ENCODE measurements around the gene NAV3. TPM values are rescaled to one million over a fixed set of nuclear protein-coding genes. Genes with fewer than 3 reads are reported as not detected.

The NAV3 gene
- polyA plus RNA-seq, 3 donors: 0.11 TPM; not detected in 2

DNA sequence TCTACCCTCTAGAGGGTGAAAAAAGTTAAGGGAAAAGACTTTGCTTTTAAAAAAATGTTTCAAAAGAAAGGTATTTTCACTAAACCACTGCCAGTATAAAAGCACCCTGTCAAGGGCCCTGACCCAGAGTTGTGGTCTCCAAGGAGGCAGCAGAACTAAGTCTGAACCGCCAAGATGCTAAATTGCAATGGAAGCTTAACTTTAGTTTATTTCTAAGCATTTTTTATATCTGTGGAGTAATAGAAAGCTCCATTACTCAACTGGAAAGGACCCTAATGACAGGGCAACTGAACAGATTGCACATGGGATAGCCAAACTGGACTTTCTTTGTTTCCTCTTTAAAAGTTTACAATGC lies 379.8 kb downstream of the NAV3 start:
- Histone ChIP-seq H3K27me3 (ENCODE audit: control insufficient read depth in 2 of 2, insufficient read depth in 2 of 2, low read length in 2 of 2) (no peaks in the 10 kb centered on the region), H3K4me1 (ENCODE audit: control insufficient read depth in 1 of 2, insufficient read depth in 2 of 2, low read length in 2 of 2) (no peaks in the 10 kb centered on the region), H2AFZ (ENCODE audit: insufficient read depth, low read depth, low read length, poor library complexity, severe bottlenecking) (no peak overlapping the region), H3K9me3 (replicated peaks in 1 of 2; ENCODE audit: control insufficient read depth in 1 of 2, insufficient read depth in 1 of 2, low read length in 2 of 2) (no peaks in the 10 kb centered on the region), H3K9ac (ENCODE audit: insufficient read depth, low read length, poor library complexity, severe bottlenecking) (no peak overlapping the region), H3K79me2 (ENCODE audit: insufficient read depth, low read length) (no peaks in the 10 kb centered on the region), H3K4me2 (replicated peaks; ENCODE audit: extremely low read depth, low read length, poor library complexity, severe bottlenecking) (no peak overlapping the region), H4K20me1 (ENCODE audit: insufficient read depth, low read length) (no peaks in the 10 kb centered on the region), H3K36me3 (replicated peaks in 1 of 2; ENCODE audit: control insufficient read depth in 1 of 2, insufficient read depth in 2 of 2, low read length in 2 of 2) (no peaks in the 10 kb centered on the region), H3K4me3 (replicated peaks in 1 of 3; ENCODE audit: low read depth in 2 of 3, low read length in 3 of 3) (no peak overlapping the region), H3K27ac (ENCODE audit: low read depth in 1 of 2, low read length in 2 of 2) (no peak overlapping the region)
- TF ChIP-seq, protein P1, sequence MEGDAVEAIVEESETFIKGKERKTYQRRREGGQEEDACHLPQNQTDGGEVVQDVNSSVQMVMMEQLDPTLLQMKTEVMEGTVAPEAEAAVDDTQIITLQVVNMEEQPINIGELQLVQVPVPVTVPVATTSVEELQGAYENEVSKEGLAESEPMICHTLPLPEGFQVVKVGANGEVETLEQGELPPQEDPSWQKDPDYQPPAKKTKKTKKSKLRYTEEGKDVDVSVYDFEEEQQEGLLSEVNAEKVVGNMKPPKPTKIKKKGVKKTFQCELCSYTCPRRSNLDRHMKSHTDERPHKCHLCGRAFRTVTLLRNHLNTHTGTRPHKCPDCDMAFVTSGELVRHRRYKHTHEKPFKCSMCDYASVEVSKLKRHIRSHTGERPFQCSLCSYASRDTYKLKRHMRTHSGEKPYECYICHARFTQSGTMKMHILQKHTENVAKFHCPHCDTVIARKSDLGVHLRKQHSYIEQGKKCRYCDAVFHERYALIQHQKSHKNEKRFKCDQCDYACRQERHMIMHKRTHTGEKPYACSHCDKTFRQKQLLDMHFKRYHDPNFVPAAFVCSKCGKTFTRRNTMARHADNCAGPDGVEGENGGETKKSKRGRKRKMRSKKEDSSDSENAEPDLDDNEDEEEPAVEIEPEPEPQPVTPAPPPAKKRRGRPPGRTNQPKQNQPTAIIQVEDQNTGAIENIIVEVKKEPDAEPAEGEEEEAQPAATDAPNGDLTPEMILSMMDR (IDR thresholded peaks at IDR 0.05): no peak
- no peaks in the 10 kb centered on the region for H3K4me1 Mint-ChIP-seq
- H3K27me3 Mint-ChIP-seq (ENCODE audit: low read depth in 3 of 3): peaks cover 0 to 1% (median 0%) of the 10 kb centered on the region in 3 donors
- H3K9me3 Mint-ChIP-seq: peaks cover 0 to 3% (median 0%) of the 10 kb centered on the region in 7 donors
- no peak overlapping the region for H3K27ac Mint-ChIP-seq
- no peaks in the 10 kb centered on the region for H3K36me3 Mint-ChIP-seq
- WGBS (ENCODE audit: insufficient coverage): no CpG with 5 or more reads among the region's 1 CpG
- H3K4me3 Mint-ChIP-seq: no peak overlapping the region
- no peak for DNase-seq
- intact Hi-C loops (cut with micrococcal nuclease): no loop called here

DNA sequence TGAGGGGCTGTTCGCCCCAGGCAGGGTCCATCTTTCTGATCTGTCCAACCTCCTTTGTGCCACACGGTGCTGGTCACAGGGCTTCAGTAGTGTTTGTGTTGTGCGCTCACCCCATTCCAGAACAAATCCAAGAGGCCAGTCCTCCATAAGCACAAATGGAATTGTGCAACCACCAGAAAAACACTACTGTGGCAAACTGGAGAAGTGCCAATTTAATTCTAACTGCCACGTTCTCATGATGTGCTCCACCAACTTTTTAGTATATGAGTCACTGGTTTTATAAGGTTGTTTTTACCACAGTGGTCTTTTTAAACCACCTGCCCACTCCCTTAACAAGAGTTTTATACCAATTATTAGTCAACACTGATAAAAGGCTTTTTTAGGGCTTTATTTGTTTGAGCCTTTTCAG lies 380.2 kb downstream of the NAV3 start:
- no peaks in the 10 kb centered on the region for H4K20me1 ChIP-seq (ENCODE audit: insufficient read depth, low read length)
- H3K36me3 Mint-ChIP-seq: no peaks in the 10 kb centered on the region
- intact Hi-C loops (cut with micrococcal nuclease): no loop called here
- WGBS (ENCODE audit: insufficient coverage): no CpG with 5 or more reads among the region's 4 CpGs
- H3K9me3 ChIP-seq (replicated peaks in 1 of 2; ENCODE audit: control insufficient read depth in 1 of 2, insufficient read depth in 1 of 2, low read length in 2 of 2): no peaks in the 10 kb centered on the region
- H3K36me3 ChIP-seq (replicated peaks in 1 of 2; ENCODE audit: control insufficient read depth in 1 of 2, insufficient read depth in 2 of 2, low read length in 2 of 2): no peaks in the 10 kb centered on the region
- H3K79me2 ChIP-seq (ENCODE audit: insufficient read depth, low read length): no peaks in the 10 kb centered on the region
- H3K4me3 ChIP-seq (replicated peaks in 1 of 3; ENCODE audit: low read depth in 2 of 3, low read length in 3 of 3): no peak overlapping the region
- H3K9ac ChIP-seq (ENCODE audit: insufficient read depth, low read length, poor library complexity, severe bottlenecking): no peak overlapping the region
- no peak for DNase-seq
- H3K27ac ChIP-seq (ENCODE audit: low read depth in 1 of 2, low read length in 2 of 2): no peak overlapping the region
- H3K4me1 Mint-ChIP-seq: no peaks in the 10 kb centered on the region
- H3K27me3 ChIP-seq (ENCODE audit: control insufficient read depth in 2 of 2, insufficient read depth in 2 of 2, low read length in 2 of 2): no peaks in the 10 kb centered on the region
- H3K27me3 Mint-ChIP-seq (ENCODE audit: low read depth in 3 of 3): peaks cover 0 to 1% (median 0%) of the 10 kb centered on the region in 3 donors
- no peak overlapping the region for H3K27ac Mint-ChIP-seq
- TF ChIP-seq, protein P1 (IDR thresholded peaks at IDR 0.05): no peak
- peaks cover 0 to 3% (median 0%) of the 10 kb centered on the region in 7 donors for H3K9me3 Mint-ChIP-seq
- H3K4me2 ChIP-seq (replicated peaks; ENCODE audit: extremely low read depth, low read length, poor library complexity, severe bottlenecking): no peak overlapping the region
- H3K4me3 Mint-ChIP-seq: no peak overlapping the region
- no peaks in the 10 kb centered on the region for H3K4me1 ChIP-seq (ENCODE audit: control insufficient read depth in 1 of 2, insufficient read depth in 2 of 2, low read length in 2 of 2)
- H2AFZ ChIP-seq (ENCODE audit: insufficient read depth, low read depth, low read length, poor library complexity, severe bottlenecking): no peak overlapping the region

Measured in CD14-positive monocyte (primary cell).